Measurements from ENCODE around the gene FAM98B. TPM values are rescaled to one million over a fixed set of nuclear protein-coding genes. Genes with fewer than 3 reads are reported as not detected.

Gene FAM98B
- total RNA-seq, 1 experiment from 2014 or later, result 37.9 TPM

DNA sequence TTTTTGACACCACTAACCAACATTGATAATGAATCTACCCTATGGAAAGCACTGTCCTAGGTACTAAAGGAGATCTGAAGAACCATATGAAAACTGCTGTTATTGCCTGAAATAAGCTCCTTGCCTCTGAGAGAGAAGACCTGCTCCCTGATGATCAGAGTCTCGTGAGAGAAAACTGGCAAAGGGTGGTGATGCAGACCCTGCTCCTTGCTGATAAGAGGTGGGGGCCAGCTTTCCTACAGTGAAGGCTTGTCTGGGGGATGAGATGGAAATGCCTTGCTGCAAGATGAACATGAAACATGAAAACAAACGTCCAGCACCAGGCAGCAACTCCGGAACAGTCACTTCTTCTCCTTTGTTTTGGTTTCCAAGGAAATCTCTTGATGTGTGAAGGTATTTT lies 78.8 kb downstream of the FAM98B start:
- in situ Hi-C loops (cut with HindIII; ENCODE audit: low sequenced_read_pairs), result no loop called here
- DNase-seq (ENCODE audit: low spot score), result no peak

DNA sequence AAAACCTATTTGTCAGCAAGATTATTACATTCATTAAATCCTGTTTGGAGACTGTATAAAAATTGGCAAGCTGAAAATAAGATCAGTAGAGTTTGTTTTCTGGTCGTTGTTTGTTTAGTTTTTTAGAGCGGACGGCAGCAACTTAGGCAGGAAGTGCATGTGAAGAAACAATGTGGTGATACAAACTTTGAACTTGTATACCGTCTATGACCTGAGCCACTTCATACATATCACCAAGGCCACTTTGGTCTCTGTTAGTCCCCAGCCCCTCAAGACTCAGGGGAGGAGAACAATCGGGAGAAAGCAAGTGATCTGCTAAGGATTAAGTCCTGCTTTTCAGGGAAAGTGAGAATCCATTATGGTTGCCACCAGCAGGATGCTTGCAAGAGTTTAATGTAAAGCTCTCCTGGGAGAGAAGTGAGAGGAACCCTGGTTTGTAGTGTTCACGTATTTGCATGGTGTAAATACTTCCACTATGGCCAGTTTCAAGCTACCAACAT lies 79.5 kb downstream of the FAM98B start:
- in situ Hi-C loops (cut with HindIII; ENCODE audit: low sequenced_read_pairs), result no loop called here
- no peak for DNase-seq (ENCODE audit: low spot score)

DNA sequence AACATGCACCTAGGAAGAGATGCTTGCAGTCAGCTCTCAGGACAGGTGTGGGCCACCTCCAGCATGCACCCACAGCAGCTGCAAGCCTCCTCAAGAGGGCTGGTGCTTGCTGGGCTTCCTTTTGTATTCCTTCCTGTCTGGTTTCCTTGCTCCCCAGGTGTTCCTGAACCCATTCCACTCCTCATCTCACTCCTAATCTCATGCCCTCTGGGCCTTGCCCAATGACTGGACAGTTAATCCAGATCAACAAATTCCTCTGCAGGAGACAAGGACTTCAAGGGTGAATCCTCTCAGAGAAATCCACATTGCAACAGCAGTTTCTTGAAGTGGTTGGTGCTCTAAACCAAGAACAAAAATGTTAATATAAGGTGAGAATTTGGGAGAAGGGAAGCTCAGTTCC lies 80.0 kb downstream of the FAM98B start:
- no peak for DNase-seq (ENCODE audit: low spot score)

DNA sequence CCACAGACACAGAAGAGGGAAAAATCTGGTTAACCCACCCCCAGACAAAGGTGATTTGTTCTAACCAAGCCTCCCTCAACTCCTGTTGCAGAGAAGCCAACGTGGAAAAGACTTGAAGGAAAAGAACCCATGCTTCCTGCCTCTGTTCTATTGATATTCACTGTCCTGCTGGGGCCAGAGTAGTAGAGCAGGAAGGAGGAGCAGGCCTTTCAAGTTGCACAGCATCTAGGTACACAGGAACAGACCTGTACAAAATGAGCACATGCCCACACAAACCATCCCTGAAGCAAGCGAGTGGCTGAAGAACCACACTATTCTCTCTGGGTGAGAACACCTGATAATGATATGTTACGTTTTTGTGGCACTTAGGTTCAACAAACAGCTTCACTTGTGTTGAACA lies 80.8 kb downstream of the FAM98B start:
- in situ Hi-C loops (cut with HindIII; ENCODE audit: low sequenced_read_pairs), result no loop called here
- no peak for DNase-seq (ENCODE audit: low spot score)

More for the DNA sequence above, 80.0 kb downstream of the FAM98B start:
- in situ Hi-C loops (cut with HindIII; ENCODE audit: low sequenced_read_pairs), result no loop called here

DNA sequence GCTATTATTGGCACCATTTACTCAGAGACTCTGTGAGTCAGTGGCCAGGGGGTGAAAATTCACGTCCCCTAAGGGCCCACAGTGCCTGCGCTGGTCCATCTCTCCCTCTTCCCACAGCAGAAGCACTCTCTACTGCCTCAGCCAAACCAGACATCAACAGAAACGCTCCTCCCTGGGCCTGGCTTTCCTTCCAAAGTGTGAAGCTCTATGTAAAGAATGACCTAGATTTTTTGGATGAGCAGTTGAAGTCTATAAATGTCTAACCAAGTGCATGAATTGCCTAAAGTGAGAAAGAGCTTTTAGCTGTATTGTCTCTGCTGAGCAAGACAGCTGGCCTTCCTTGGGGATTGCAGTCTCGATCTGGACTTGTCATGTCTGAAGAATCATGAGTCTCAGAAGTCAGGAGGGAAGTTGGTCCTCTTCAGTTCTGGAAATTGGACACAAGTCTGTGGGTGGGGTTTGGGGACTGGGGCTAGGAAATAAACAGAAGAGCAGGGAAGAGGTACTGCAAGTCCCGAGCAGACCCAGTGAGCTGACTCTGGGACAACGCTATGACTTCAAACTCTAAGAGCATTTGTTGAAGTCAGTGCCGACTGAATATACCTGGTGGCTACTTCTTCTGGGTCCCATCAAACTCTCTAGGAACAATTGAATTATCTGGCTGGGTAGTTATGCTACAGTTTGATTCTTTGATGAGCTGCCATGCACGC lies 81.7 kb downstream of the FAM98B start:
- DNase-seq (ENCODE audit: low spot score), result peak; percentile 79
- in situ Hi-C loops (cut with HindIII; ENCODE audit: low sequenced_read_pairs), result no loop called here

DNA sequence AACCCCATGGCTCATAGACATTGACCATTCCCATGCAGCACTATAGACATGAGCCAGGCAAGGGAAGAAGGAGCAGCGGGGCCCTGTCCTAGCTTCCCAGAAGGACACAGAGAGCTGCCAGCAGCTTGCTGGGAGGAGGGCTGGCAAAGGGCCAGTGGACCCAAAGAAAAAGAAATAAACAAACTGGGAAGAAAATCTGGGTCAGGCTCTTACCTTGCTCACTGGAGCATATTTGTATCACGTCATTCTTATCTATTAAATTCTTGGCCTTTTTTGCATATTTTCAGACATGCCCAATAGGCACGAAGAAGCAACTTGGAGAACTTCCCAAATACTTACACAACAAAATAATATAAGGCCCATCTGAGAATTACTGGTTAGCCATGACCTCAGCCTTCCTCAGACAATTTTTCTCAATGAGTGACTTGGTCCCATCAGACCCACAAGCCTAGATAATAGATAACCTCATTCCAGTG lies 82.3 kb downstream of the FAM98B start:
- in situ Hi-C loops (cut with HindIII; ENCODE audit: low sequenced_read_pairs), result no loop called here
- DNase-seq (ENCODE audit: low spot score), result peak; percentile 97

Other genes starting within 250 kb of the FAM98B start
- gene SPRED1, start 201.3 kb upstream of the FAM98B start, total RNA-seq (2014; rRNA removed; shearing (Covaris generic)), result 8.2 and 17.6 TPM in 2 replicates
- gene RASGRP1, start 110.7 kb downstream of the FAM98B start, total RNA-seq (2014; rRNA removed; shearing (Covaris generic)), result not detected in 2 replicates